PC-9 (cell line): Measurements from ENCODE around the gene PNCK.

ENCODE experiments used
- EZH2 ChIP-seq: fragments of 200-600 bp; sonication (generic); IDR thresholded peaks from 2 replicates; pipeline ENCODE4 v1.8.0; 2017; ENCODE audit warnings: antibody characterized with exemption, low read depth
- TF ChIP-seq, protein P1 (sequence below): fragments of 200-600 bp; sonication (generic); conservative IDR thresholded peaks from 2 replicates; pipeline ENCODE4 v1.6.1; 2017; ENCODE audit warnings: mixed run types, antibody characterized with exemption, mild to moderate bottlenecking, moderate library complexity

DNA sequence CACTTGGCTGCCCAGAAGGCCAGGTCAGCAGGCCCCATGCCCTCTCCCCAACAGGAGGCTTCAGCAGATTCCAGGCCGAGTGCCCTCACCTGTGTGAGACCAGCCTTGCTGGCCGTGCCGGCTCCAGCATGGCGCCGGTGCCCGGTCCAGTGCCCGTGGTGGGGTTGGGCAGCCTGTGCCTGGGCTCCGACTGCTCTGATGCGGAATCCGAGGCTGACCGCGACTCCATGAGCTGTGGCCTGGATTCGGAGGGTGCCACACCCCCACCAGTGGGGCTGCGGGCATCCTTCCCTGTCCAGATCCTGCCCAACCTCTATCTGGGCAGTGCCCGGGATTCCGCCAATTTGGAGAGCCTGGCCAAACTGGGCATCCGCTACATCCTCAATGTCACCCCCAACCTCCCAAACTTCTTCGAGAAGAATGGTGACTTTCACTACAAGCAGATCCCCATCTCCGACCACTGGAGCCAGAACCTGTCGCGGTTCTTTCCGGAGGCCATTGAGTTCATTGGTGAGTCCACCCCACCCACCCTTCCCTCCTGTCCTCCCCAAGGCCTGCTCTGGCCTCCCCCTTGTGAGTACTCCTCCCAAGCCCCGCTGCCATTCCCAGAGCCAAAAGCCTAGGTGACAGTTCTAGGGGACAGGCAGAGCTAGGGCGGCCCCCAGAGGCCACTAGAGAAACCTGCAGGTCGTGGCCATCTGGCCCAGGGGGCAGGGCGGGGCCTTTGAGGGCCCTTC lies 24.3 kb downstream of the PNCK start:
- TF ChIP-seq, protein P1, sequence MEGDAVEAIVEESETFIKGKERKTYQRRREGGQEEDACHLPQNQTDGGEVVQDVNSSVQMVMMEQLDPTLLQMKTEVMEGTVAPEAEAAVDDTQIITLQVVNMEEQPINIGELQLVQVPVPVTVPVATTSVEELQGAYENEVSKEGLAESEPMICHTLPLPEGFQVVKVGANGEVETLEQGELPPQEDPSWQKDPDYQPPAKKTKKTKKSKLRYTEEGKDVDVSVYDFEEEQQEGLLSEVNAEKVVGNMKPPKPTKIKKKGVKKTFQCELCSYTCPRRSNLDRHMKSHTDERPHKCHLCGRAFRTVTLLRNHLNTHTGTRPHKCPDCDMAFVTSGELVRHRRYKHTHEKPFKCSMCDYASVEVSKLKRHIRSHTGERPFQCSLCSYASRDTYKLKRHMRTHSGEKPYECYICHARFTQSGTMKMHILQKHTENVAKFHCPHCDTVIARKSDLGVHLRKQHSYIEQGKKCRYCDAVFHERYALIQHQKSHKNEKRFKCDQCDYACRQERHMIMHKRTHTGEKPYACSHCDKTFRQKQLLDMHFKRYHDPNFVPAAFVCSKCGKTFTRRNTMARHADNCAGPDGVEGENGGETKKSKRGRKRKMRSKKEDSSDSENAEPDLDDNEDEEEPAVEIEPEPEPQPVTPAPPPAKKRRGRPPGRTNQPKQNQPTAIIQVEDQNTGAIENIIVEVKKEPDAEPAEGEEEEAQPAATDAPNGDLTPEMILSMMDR = peak; percentile 62
- no peak for TF ChIP-seq EZH2
